ENCODE results near the gene GNG8. TPM values are rescaled to one million over a fixed set of nuclear protein-coding genes. Genes with fewer than 3 reads are reported as not detected.

The GNG8 gene
- total and polyA plus RNA-seq, 10 of the 15 experiments (the other 5 are each of a cell fraction or from before 2014, with no cell fraction given), result 1.2 to 6.6 (median 2.7) TPM; not detected in 6

DNA sequence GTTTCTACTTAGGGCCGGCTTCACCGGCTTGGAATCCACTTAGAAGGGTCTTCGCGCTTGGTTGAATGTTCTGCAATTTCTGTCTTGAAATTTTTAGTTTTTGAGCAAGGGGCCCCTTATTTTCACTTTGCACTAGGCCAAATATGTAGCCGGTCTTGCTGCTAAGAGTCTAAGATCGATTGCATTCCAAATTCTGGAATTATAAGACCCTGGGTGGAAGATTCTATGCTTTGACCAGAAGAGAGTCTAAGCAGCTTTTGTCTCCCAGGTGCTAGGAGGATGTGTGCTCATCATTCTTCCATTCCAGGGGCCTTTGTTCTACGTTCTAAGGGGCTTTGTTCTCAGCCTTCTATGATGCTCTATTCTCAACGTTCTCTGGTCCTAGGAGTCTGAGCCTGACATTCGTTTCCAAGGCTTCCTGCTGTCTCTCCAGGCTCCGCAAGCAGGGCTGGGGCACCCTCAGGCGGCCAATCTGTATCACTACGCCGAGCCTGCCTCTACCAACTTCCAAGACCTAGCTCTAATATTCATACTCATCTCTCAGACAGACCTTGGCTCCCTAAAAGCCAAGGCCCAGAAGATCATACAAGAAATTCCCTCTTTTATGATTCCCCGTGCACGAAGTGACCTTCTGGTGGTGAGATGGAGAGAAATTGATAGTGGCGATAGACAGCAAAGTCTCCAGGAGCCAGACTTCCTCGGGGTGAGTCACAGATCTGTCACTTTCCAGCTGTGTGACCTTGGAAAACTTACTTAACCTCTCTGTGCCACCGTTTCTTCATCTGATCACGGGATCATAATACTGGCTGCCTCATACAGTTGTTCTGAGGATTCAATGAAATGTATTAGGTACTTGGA is 26.0 kb upstream of the GNG8 start (continued):
- TF ChIP-seq MEF2B (IDR thresholded peaks at IDR 0.05; ENCODE audit: partially characterized antibody, poor library complexity, severe bottlenecking), result peak; percentile 21
- no peak for TF ChIP-seq HDAC6 (IDR thresholded peaks at IDR 0.05; ENCODE audit: unreplicated experiment)
- no peak for TF ChIP-seq EZH2 (IDR thresholded peaks at IDR 0.05; ENCODE audit: borderline replicate concordance, control insufficient read depth, low read depth, low read length)
- no peak for TF ChIP-seq CBX3 (IDR thresholded peaks at IDR 0.05; ENCODE audit: borderline replicate concordance, low read depth)
- TF ChIP-seq, protein P1, sequence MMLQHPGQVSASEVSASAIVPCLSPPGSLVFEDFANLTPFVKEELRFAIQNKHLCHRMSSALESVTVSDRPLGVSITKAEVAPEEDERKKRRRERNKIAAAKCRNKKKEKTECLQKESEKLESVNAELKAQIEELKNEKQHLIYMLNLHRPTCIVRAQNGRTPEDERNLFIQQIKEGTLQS (IDR thresholded peaks at IDR 0.05; ENCODE audit: borderline replicate concordance, extremely low read depth, low read depth, low read length), result no peak
- peak; percentile 98 for TF ChIP-seq SMC3 (IDR thresholded peaks at IDR 0.05; ENCODE audit: borderline replicate concordance, low read length)
- TF ChIP-seq SIX5 (IDR thresholded peaks at IDR 0.05; ENCODE audit: low read depth, low read length, severe bottlenecking), result no peak
- no peak for TF ChIP-seq FOXK2 (IDR thresholded peaks at IDR 0.05)
- TF ChIP-seq SMARCA5 (IDR thresholded peaks at IDR 0.05), result peak; percentile 59; the same call in 1 of the 2 replicates
- TF ChIP-seq RCOR1 (conservative IDR thresholded peaks at IDR 0.05; ENCODE audit: low read depth, low read length), result no peak
- TF ChIP-seq CBX5 (IDR thresholded peaks at IDR 0.05; ENCODE audit: low read depth), result no peak
- peak; percentile 61; the same call in 1 of the 2 replicates for TF ChIP-seq YY1 (IDR thresholded peaks at IDR 0.05; ENCODE audit: low read depth, low read length)
- TF ChIP-seq EGR1 (IDR thresholded peaks at IDR 0.05; ENCODE audit: borderline replicate concordance in 1 of 2, low read depth in 2 of 2, low read length in 2 of 2), result no peak
